Esophagus squamous epithelium (tissue), 5 donors: ENCODE measurements around the gene SYNDIG1L. TPM values are rescaled to one million over a fixed set of nuclear protein-coding genes. Genes with fewer than 3 reads are reported as not detected.
A peak's percentile ranks its signal among the peaks of the same experiment; 100 is the strongest.

ENCODE experiments used
- DNase-seq: peaks from one replicate; lab custom pipeline; 2025; lab: John Stamatoyannopoulos, UW
- H3K27ac ChIP-seq, 4 donors: fragments of 200-600 bp; sonication (generic); one replicate each; pipeline ENCODE4 v1.5.1; 2016 to 2019; ENCODE audit warnings: mild to moderate bottlenecking in 1 of 4
- H3K27me3 ChIP-seq, 4 donors: fragments of 200-600 bp; sonication (generic); 1 replicate in 3 of 4; 2 replicates in 1 of 4; pipeline versions ENCODE4 v1.5.1 to v1.6.0; 2017 to 2021; ENCODE audit warnings: antibody characterized with exemption in 1 of 4
- H3K36me3 ChIP-seq, 3 donors: fragments of 200-600 bp; sonication (generic); one replicate each; pipeline ENCODE4 v1.5.1; 2016 to 2019
- H3K4me1 ChIP-seq, 3 donors: fragments of 200-600 bp; sonication (generic); one replicate each; pipeline ENCODE4 v1.5.1; 2017 to 2019
- H3K4me3 ChIP-seq, 4 donors: fragments of 200-600 bp; sonication (generic); 1 replicate in 3 of 4; 2 replicates in 1 of 4; pipeline ENCODE4 v1.5.1; 2016 to 2019; ENCODE audit warnings: mild to moderate bottlenecking in 2 of 4, moderate library complexity in 1 of 4
- H3K9me3 ChIP-seq, 3 donors: fragments of 200-600 bp; sonication (generic); one replicate each; pipeline ENCODE4 v1.5.1; 2016 to 2019
- POLR2A ChIP-seq, 4 donors: fragments of 450-650 bp; IDR thresholded peaks; one replicate each; pipeline ENCODE4 v1.6.1; 2017; ENCODE audit warnings: antibody characterized with exemption in 4 of 4, mild to moderate bottlenecking in 4 of 4, moderate library complexity in 3 of 4
- WGBS, 2 donors: methylation state at CpG; one replicate each; pipeline ENCODE4 v1.1.5; 2018; 5-methylcytosine and 5-hydroxymethylcytosine counted together
- intact Hi-C: fragments of 100-400 bp; cut with DNase I; formaldehyde crosslinking; loops from one replicate; pipeline ENCODE4 v1.15.0; 2022
- total RNA-seq, 4 donors: library from RNA; depleted of rRNA; stranded (reverse); fragments of >200 nt; gene quantifications; one replicate each; pipeline ENCODE4 v1.1.0, GENCODE V29; 2016
- TF ChIP-seq, protein P1 (sequence below), 6 experiments: fragments of 450-650 bp in 4 of 6; fragments of 200-600 bp in 2 of 6; sonication (generic) in 2 of 6; IDR thresholded peaks; one replicate each; pipeline ENCODE4 v1.5.1; 2016 to 2019; ENCODE audit warnings: antibody characterized with exemption in 6 of 6, mild to moderate bottlenecking in 4 of 6, moderate library complexity in 4 of 6
- donor health status: DM: yes; HTN: yes; CAD: no.

Gene SYNDIG1L
- total RNA-seq, 4 donors from 2014 or later, result 0.19 TPM; not detected in 3

DNA sequence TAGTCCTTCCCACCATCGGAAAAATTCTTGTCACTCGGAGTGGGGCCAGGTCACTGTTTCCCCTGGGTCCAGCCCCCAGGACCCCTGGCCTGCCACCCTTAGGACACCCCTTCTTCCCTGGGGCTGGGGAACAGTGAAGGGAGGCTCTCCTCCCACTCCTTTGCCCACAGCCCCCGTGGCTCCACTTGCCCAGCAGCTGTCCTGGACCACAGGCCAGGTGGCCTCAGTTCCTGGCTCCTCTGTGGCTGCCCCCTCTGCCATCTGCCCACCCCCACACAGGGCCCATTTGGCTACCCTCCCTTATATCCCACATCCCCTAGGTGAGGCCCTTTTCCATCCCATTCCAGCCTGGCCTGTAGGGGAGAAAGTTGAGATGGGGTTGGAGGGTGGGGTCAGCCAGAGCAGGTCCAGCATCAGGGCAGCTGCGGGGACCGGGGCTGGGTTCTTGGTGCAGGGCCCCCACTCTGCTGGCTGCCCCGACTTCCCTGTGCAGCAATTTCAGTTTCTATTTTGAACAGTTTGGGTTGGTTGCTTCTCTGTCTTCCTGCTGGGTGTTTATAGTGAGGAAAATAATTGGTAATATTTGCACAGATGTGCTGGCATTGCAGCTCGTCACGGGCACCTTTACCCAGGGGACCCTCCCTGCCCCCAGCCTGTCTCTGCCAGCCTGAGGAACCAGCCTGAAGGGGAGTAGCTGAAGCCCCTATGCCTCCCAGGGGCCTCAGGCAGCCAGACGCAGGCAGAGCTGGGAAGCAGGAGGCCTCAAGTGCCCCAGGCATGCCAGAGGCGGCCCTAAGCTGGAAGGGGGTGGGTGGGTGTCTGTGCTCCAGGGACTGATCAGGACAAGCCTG is 23.4 kb downstream of the SYNDIG1L start:
- TF ChIP-seq, protein P1, sequence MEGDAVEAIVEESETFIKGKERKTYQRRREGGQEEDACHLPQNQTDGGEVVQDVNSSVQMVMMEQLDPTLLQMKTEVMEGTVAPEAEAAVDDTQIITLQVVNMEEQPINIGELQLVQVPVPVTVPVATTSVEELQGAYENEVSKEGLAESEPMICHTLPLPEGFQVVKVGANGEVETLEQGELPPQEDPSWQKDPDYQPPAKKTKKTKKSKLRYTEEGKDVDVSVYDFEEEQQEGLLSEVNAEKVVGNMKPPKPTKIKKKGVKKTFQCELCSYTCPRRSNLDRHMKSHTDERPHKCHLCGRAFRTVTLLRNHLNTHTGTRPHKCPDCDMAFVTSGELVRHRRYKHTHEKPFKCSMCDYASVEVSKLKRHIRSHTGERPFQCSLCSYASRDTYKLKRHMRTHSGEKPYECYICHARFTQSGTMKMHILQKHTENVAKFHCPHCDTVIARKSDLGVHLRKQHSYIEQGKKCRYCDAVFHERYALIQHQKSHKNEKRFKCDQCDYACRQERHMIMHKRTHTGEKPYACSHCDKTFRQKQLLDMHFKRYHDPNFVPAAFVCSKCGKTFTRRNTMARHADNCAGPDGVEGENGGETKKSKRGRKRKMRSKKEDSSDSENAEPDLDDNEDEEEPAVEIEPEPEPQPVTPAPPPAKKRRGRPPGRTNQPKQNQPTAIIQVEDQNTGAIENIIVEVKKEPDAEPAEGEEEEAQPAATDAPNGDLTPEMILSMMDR (IDR thresholded peaks at IDR 0.05), result no peak
- no peak for TF ChIP-seq POLR2A (IDR thresholded peaks at IDR 0.05)
- 47% methylated on average over 3 to 5 of the region's 10 CpGs for WGBS, 2 donors
- no peaks in the 10 kb centered on the region for H3K9me3 ChIP-seq
- no peak overlapping the region for H3K4me3 ChIP-seq
- no peak overlapping the region for H3K27ac ChIP-seq
- DNase-seq, result no peak
- intact Hi-C loops, result no loop called here
- H3K27me3 ChIP-seq, result peaks cover 0 to 56% (median 0%) of the 10 kb centered on the region in 4 donors
- H3K36me3 ChIP-seq, result no peaks in the 10 kb centered on the region
- H3K4me1 ChIP-seq, result peaks cover 10 to 18% (median 14%) of the 10 kb centered on the region in 3 donors

DNA sequence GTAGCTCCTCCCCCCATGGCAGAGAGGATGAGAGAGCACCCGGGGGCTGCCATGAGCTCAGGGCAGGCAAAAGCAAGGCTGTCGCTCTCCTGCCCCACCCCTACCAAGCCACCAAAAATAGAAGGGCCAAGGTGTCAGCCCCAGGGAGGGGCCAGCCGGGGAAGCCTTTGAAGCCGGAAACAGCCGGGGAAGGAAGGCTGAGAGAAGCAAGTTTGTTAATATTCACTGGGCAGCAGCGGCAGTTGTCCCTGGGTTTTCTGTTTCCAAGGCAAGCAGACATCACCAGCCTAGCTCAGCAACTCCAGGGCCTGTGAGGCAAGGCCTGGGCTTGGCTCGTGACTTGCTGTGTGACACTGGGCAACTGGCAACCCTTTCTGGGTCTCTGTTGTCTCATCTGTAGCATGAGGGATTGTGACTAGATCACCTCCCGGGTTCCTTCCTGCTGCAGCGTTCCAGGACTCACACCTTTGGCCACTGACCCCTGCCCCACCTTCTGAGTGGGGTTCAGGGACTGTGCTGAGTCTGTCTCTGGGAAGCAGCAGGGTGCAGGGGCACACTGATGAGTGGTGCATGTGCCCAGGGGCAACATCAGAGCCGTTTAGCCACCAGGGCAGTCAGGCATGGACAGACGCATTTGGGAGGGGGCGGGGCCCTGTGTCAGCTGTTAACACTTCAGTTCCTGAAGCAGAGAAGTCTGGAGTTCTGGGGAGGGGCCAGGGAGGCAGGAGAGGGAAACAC is 24.3 kb downstream of the SYNDIG1L start:
- TF ChIP-seq POLR2A (IDR thresholded peaks at IDR 0.05), result no peak
- TF ChIP-seq, protein P1 (IDR thresholded peaks at IDR 0.05), result no peak
- DNase-seq, result peak; percentile 50
- H3K27me3 ChIP-seq, result peaks cover 0 to 56% (median 0%) of the 10 kb centered on the region in 4 donors
- peak overlapping the region in 1 of 4 donors; percentile 15 for H3K27ac ChIP-seq
- intact Hi-C loops, result no loop called here
- 7 to 11% methylated on average over 4 to 7 of the region's 12 CpGs for WGBS, 2 donors
- H3K4me1 ChIP-seq, result peaks cover 10 to 18% (median 14%) of the 10 kb centered on the region in 3 donors
- H3K9me3 ChIP-seq, result no peaks in the 10 kb centered on the region
- H3K36me3 ChIP-seq, result no peaks in the 10 kb centered on the region
- H3K4me3 ChIP-seq, result peak overlapping the region in 2 of 4 donors; percentile 7 to 35

DNA sequence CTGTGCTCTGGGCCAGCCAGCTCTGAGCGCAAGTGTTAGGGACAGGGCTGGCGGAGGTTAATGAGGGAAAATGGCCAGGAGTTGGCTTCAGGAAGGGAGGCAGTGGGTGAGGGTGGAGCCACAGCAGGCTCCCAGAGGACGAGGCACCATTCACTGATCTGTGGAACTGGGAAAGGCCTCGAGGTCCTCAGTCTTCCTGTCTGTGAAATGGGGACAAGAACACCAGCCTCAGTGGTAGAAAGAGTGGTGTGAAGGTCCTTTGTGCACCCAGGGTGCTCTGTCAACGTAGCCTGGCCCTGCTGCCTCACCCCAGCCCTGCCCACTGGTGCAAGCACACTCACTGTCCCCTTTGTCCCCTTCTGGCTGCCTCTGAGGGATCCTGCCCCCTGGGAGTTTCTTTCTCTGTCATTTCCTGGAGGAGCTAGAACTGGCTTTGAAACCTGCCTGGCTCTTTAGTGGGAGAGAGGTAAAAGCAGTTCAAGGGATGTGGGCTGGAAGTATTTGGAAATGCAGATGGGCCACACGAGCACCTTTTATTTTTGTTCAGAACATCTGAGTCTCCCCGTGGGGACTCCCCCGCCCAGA is 25.0 kb downstream of the SYNDIG1L start:
- Histone ChIP-seq H3K4me3 (peak overlapping the region in 2 of 4 donors; percentile 7 to 35), H3K36me3 (no peaks in the 10 kb centered on the region), H3K27ac (peak overlapping the region in 1 of 4 donors; percentile 15), H3K4me1 (peaks cover 10 to 18% (median 14%) of the 10 kb centered on the region in 3 donors), H3K9me3 (no peaks in the 10 kb centered on the region), H3K27me3 (peaks cover 0 to 57% (median 0%) of the 10 kb centered on the region in 4 donors)
- no peak for DNase-seq
- 33 to 64% methylated on average over 5 to 7 of the region's 8 CpGs for WGBS, 2 donors
- TF ChIP-seq, protein P1 (IDR thresholded peaks at IDR 0.05), result no peak
- no peak for TF ChIP-seq POLR2A (IDR thresholded peaks at IDR 0.05)
- intact Hi-C loops, result no loop called here

DNA sequence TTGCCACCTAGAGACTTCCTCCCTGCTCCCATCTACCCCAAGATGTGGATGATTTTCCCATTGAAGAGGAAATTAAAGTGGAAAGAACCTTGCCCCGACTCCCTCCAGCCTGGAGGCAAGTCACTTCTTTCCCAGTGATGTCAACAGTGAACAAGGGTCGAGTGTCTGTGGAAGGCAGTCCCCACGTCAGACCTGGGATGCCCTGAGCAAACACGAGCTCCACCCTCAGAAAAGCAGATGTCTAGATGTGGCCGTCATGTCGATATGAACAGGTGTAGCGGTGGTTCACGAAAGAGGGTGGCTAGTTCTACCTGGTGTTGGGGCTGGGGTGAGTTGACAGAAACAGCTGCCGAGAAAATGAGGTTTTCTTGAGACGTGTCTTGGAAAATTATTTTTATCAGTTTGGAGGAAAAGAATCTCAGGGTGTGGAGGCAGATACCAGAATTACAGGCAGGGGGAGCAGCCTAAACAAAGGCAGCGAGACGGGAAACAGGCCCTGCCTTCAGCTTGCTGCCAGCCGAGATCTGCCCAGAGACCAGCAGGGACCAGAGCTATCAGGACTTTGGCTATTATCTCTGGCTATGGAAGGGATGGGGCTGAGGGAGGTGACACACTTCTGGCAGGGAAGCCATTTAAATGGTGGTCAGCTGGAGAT is 25.9 kb downstream of the SYNDIG1L start:
- 56 to 58% methylated on average over 12 to 13 of the region's 13 CpGs for WGBS, 2 donors
- DNase-seq, result no peak
- no peaks in the 10 kb centered on the region for H3K9me3 ChIP-seq

More for the DNA sequence above, 25.9 kb downstream of the SYNDIG1L start:
- Histone ChIP-seq H3K4me1 (peaks cover 10 to 18% (median 14%) of the 10 kb centered on the region in 3 donors), H3K27me3 (peaks cover 0 to 57% (median 0%) of the 10 kb centered on the region in 4 donors), H3K36me3 (no peaks in the 10 kb centered on the region), H3K4me3 (no peak overlapping the region), H3K27ac (no peak overlapping the region)
- intact Hi-C loops, result no loop called here
- no peak for TF ChIP-seq POLR2A (IDR thresholded peaks at IDR 0.05)
- TF ChIP-seq, protein P1 (IDR thresholded peaks at IDR 0.05), result no peak
